ENCODE measurements around the gene MAGEB4. TPM values are rescaled to one million over a fixed set of nuclear protein-coding genes. Genes with fewer than 3 reads are reported as not detected.

The MAGEB4 gene
- total and polyA plus RNA-seq, 2 experiments from 2014 or later = not detected

DNA sequence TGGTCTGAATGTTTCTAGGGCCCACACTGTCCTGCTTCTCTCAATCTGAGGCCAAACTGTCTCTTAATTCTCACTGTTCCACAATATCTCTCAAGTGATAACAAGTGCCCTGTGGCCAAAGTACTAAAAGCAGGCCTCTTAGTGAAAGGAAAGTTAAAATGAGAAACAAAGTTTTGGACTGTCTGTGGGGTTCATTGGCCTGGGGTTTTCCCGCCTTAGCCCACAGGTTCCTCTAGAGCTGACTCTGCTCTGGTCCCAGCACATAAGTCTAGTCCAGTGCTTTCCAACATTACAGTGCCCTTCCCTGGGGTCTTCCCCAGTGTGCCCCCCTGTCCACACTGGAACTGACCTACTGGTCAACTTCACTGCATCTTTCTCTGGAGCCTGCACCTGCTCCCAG, 11.5 kb downstream of the MAGEB4 start:
- ATAC-seq (no peak), DNase-seq (ENCODE audit: low spot score) (no peak)
- peaks cover 3% of the 10 kb centered on the region for H3K27me3 Mint-ChIP-seq (ENCODE audit: insufficient read depth, low read depth, poor library complexity)
- H3K36me3 ChIP-seq (ENCODE audit: insufficient read depth) = no peaks in the 10 kb centered on the region
- H3K27ac Mint-ChIP-seq = no peak overlapping the region
- H3K9me2 ChIP-seq (ENCODE audit: insufficient read depth) = no peaks in the 10 kb centered on the region
- H3K27me3 ChIP-seq (ENCODE audit: insufficient read depth) = no peaks in the 10 kb centered on the region
- H3K4me1 Mint-ChIP-seq = no peaks in the 10 kb centered on the region
- no peak overlapping the region for H3K4me3 ChIP-seq
- H3K4me2 ChIP-seq = no peak overlapping the region
- H3F3A ChIP-seq (replicated peaks; ENCODE audit: low read depth) = no peaks in the 10 kb centered on the region
- H3K4me1 ChIP-seq (ENCODE audit: insufficient read depth) = no peaks in the 10 kb centered on the region
- H3K79me2 ChIP-seq (replicated peaks; ENCODE audit: insufficient read depth) = no peaks in the 10 kb centered on the region
- no peak overlapping the region for H3K4me3 Mint-ChIP-seq
- no peaks in the 10 kb centered on the region for H4K20me1 ChIP-seq (replicated peaks; ENCODE audit: insufficient read depth)
- H3K9me3 Mint-ChIP-seq = peaks cover 39% of the 10 kb centered on the region
- H3K27ac ChIP-seq (ENCODE audit: low read depth) = no peak overlapping the region
- H2AFZ ChIP-seq = no peak overlapping the region
- H3K36me3 Mint-ChIP-seq (ENCODE audit: low read depth) = peaks cover 24% of the 10 kb centered on the region
- TF ChIP-seq ZNF331 (CRISPR knock-in tag; IDR thresholded peaks at IDR 0.05; ENCODE audit: low read depth) (no peak), NANOG (IDR thresholded peaks at IDR 0.05; ENCODE audit: borderline replicate concordance) (no peak), STAT1 (IDR thresholded peaks at IDR 0.05; ENCODE audit: unreplicated experiment) (no peak), EZH2 (IDR thresholded peaks at IDR 0.05; ENCODE audit: low read depth, unreplicated experiment) (no peak), POLR2AphosphoS5 (IDR thresholded peaks at IDR 0.05; ENCODE audit: low read depth) (no peak), EZH2phosphoT487 (IDR thresholded peaks at IDR 0.05; ENCODE audit: unreplicated experiment) (no peak), CREB1 (CRISPR knock-in tag; IDR thresholded peaks at IDR 0.05; ENCODE audit: low read depth) (no peak)
- TF ChIP-seq, protein P1, sequence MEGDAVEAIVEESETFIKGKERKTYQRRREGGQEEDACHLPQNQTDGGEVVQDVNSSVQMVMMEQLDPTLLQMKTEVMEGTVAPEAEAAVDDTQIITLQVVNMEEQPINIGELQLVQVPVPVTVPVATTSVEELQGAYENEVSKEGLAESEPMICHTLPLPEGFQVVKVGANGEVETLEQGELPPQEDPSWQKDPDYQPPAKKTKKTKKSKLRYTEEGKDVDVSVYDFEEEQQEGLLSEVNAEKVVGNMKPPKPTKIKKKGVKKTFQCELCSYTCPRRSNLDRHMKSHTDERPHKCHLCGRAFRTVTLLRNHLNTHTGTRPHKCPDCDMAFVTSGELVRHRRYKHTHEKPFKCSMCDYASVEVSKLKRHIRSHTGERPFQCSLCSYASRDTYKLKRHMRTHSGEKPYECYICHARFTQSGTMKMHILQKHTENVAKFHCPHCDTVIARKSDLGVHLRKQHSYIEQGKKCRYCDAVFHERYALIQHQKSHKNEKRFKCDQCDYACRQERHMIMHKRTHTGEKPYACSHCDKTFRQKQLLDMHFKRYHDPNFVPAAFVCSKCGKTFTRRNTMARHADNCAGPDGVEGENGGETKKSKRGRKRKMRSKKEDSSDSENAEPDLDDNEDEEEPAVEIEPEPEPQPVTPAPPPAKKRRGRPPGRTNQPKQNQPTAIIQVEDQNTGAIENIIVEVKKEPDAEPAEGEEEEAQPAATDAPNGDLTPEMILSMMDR (conservative IDR thresholded peaks at IDR 0.05; ENCODE audit: low read depth in 2 of 2) = no peak
- TF ChIP-seq, protein P2, sequence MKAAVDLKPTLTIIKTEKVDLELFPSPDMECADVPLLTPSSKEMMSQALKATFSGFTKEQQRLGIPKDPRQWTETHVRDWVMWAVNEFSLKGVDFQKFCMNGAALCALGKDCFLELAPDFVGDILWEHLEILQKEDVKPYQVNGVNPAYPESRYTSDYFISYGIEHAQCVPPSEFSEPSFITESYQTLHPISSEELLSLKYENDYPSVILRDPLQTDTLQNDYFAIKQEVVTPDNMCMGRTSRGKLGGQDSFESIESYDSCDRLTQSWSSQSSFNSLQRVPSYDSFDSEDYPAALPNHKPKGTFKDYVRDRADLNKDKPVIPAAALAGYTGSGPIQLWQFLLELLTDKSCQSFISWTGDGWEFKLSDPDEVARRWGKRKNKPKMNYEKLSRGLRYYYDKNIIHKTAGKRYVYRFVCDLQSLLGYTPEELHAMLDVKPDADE (IDR thresholded peaks at IDR 0.05) = no peak
- TF ChIP-seq, protein P3, sequence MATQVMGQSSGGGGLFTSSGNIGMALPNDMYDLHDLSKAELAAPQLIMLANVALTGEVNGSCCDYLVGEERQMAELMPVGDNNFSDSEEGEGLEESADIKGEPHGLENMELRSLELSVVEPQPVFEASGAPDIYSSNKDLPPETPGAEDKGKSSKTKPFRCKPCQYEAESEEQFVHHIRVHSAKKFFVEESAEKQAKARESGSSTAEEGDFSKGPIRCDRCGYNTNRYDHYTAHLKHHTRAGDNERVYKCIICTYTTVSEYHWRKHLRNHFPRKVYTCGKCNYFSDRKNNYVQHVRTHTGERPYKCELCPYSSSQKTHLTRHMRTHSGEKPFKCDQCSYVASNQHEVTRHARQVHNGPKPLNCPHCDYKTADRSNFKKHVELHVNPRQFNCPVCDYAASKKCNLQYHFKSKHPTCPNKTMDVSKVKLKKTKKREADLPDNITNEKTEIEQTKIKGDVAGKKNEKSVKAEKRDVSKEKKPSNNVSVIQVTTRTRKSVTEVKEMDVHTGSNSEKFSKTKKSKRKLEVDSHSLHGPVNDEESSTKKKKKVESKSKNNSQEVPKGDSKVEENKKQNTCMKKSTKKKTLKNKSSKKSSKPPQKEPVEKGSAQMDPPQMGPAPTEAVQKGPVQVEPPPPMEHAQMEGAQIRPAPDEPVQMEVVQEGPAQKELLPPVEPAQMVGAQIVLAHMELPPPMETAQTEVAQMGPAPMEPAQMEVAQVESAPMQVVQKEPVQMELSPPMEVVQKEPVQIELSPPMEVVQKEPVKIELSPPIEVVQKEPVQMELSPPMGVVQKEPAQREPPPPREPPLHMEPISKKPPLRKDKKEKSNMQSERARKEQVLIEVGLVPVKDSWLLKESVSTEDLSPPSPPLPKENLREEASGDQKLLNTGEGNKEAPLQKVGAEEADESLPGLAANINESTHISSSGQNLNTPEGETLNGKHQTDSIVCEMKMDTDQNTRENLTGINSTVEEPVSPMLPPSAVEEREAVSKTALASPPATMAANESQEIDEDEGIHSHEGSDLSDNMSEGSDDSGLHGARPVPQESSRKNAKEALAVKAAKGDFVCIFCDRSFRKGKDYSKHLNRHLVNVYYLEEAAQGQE (IDR thresholded peaks at IDR 0.05; ENCODE audit: unreplicated experiment) = no peak
- TF ChIP-seq, protein P4, sequence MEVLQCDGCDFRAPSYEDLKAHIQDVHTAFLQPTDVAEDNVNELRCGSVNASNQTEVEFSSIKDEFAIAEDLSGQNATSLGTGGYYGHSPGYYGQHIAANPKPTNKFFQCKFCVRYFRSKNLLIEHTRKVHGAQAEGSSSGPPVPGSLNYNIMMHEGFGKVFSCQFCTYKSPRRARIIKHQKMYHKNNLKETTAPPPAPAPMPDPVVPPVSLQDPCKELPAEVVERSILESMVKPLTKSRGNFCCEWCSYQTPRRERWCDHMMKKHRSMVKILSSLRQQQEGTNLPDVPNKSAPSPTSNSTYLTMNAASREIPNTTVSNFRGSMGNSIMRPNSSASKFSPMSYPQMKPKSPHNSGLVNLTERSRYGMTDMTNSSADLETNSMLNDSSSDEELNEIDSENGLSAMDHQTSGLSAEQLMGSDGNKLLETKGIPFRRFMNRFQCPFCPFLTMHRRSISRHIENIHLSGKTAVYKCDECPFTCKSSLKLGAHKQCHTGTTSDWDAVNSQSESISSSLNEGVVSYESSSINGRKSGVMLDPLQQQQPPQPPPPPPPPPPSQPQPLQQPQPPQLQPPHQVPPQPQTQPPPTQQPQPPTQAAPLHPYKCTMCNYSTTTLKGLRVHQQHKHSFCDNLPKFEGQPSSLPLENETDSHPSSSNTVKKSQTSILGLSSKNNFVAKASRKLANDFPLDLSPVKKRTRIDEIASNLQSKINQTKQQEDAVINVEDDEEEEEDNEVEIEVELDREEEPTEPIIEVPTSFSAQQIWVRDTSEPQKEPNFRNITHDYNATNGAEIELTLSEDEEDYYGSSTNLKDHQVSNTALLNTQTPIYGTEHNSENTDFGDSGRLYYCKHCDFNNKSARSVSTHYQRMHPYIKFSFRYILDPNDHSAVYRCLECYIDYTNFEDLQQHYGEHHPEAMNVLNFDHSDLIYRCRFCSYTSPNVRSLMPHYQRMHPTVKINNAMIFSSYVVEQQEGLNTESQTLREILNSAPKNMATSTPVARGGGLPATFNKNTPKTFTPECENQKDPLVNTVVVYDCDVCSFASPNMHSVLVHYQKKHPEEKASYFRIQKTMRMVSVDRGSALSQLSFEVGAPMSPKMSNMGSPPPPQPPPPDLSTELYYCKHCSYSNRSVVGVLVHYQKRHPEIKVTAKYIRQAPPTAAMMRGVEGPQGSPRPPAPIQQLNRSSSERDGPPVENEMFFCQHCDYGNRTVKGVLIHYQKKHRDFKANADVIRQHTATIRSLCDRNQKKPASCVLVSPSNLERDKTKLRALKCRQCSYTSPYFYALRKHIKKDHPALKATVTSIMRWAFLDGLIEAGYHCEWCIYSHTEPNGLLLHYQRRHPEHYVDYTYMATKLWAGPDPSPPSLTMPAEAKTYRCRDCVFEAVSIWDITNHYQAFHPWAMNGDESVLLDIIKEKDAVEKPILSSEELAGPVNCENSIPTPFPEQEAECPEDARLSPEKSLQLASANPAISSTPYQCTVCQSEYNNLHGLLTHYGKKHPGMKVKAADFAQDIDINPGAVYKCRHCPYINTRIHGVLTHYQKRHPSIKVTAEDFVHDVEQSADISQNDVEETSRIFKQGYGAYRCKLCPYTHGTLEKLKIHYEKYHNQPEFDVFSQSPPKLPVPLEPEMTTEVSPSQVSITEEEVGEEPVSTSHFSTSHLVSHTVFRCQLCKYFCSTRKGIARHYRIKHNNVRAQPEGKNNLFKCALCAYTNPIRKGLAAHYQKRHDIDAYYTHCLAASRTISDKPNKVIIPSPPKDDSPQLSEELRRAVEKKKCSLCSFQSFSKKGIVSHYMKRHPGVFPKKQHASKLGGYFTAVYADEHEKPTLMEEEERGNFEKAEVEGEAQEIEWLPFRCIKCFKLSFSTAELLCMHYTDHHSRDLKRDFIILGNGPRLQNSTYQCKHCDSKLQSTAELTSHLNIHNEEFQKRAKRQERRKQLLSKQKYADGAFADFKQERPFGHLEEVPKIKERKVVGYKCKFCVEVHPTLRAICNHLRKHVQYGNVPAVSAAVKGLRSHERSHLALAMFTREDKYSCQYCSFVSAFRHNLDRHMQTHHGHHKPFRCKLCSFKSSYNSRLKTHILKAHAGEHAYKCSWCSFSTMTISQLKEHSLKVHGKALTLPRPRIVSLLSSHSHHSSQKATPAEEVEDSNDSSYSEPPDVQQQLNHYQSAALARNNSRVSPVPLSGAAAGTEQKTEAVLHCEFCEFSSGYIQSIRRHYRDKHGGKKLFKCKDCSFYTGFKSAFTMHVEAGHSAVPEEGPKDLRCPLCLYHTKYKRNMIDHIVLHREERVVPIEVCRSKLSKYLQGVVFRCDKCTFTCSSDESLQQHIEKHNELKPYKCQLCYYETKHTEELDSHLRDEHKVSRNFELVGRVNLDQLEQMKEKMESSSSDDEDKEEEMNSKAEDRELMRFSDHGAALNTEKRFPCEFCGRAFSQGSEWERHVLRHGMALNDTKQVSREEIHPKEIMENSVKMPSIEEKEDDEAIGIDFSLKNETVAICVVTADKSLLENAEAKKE (CRISPR knock-in tag; IDR thresholded peaks at IDR 0.05) = no peak

All from GM23338 (cell line).